ENCODE measurements around the gene ADNP2.

Gene ADNP2

GRCh38 chr18:80189531-80189865 lies 80.4 kb downstream of the ADNP2 start:
- no peaks in the 10 kb centered on the region for H3K36me3 ChIP-seq (ENCODE audit: control insufficient read depth in 2 of 2, insufficient read depth in 1 of 2, low read length in 2 of 2)
- no peaks in the 10 kb centered on the region for H3K4me1 ChIP-seq (ENCODE audit: control insufficient read depth, insufficient read depth, low read length)
- ChIA-PET CTCF (interaction anchor here (0.6 to 1.0 kb wide), 3 partner anchors 18 to 69 kb away, joined by 3 to 4 read pairs (median 3); no protein-coding TSS in a partner anchor), POLR2A (no interaction called here)
- H3K27ac ChIP-seq (ENCODE audit: extremely low read depth, low read depth, low read length) = no peak overlapping the region
- H3K9me3 ChIP-seq (ENCODE audit: control insufficient read depth, insufficient read depth, low read depth, low read length) = no peaks in the 10 kb centered on the region
- no peak for TF ChIP-seq ZNF391 (tag by site-specific recombination; IDR thresholded peaks at IDR 0.05; ENCODE audit: borderline replicate concordance, low read depth)
- no peak for TF ChIP-seq ZNF600 (tag by site-specific recombination; IDR thresholded peaks at IDR 0.05)
- no peak for TF ChIP-seq ZBTB48 (tag by site-specific recombination; IDR thresholded peaks at IDR 0.05)
- no peak for TF ChIP-seq ZNF404 (tag by site-specific recombination; IDR thresholded peaks at IDR 0.05)
- TF ChIP-seq ZNF558 (tag by site-specific recombination; IDR thresholded peaks at IDR 0.05) = no peak
- no peak for TF ChIP-seq ZNF10 (tag by site-specific recombination; IDR thresholded peaks at IDR 0.05)
- TF ChIP-seq ZNF311 (tag by site-specific recombination; IDR thresholded peaks at IDR 0.05; ENCODE audit: borderline replicate concordance) = no peak
- no peak for TF ChIP-seq ZBTB49 (tag by site-specific recombination; IDR thresholded peaks at IDR 0.05; ENCODE audit: low read depth)
- no peak for TF ChIP-seq ZNF140 (tag by site-specific recombination; IDR thresholded peaks at IDR 0.05)
- TF ChIP-seq ZNF555 (tag by site-specific recombination; conservative IDR thresholded peaks at IDR 0.05) = no peak
- TF ChIP-seq BCL11B (tag by site-specific recombination; IDR thresholded peaks at IDR 0.05; ENCODE audit: low read depth) = no peak
- TF ChIP-seq PRDM4 (tag by site-specific recombination; IDR thresholded peaks at IDR 0.05) = no peak
- no peak for TF ChIP-seq ZNF16 (tag by site-specific recombination; IDR thresholded peaks at IDR 0.05; ENCODE audit: low read depth)
- TF ChIP-seq ZNF571 (tag by site-specific recombination; IDR thresholded peaks at IDR 0.05) = no peak
- TF ChIP-seq REPIN1 (tag by site-specific recombination; IDR thresholded peaks at IDR 0.05; ENCODE audit: low read depth) = no peak
- no peak overlapping the region for H3K4me3 ChIP-seq (ENCODE audit: low read depth, low read length)

Measured in HEK293 (cell line).